HPDE6-E6E7 (cell line): ENCODE data around the gene SLC22A23.
"Not testable (repeated sequence)": the region's sequence is repeated elsewhere in the genome, so short reads cannot be mapped to it uniquely, and the experiment has no call there.

Source experiments
- DNase-seq: peaks from one replicate; pipeline ENCODE4 v3.0.0; 2011; ENCODE audit warnings: missing footprints; ENCODE audit errors: extremely low spot score

The SLC22A23 gene

GRCh38 chr6:3244003-3244831, 212.6 kb downstream of the SLC22A23 start:
- no peak for DNase-seq

- DNase-seq, result no peak
These were observed 214.1 kb downstream of the SLC22A23 start for GRCh38 chr6:3242768-3243167.

GRCh38 chr6:3241745-3242144, 215.1 kb downstream of the SLC22A23 start:
- not testable (repeated sequence) for DNase-seq

GRCh38 chr6:3240595-3240994, 216.3 kb downstream of the SLC22A23 start:
- DNase-seq, result no peak

- DNase-seq, result no peak
These were observed 217.6 kb downstream of the SLC22A23 start for GRCh38 chr6:3239110-3239830.

GRCh38 chr6:3237761-3238662, 218.8 kb downstream of the SLC22A23 start:
- no peak for DNase-seq

GRCh38 chr6:3236005-3236404, 220.8 kb downstream of the SLC22A23 start:
- DNase-seq, result no peak

- no peak for DNase-seq
These were observed 221.4 kb downstream of the SLC22A23 start for GRCh38 chr6:3235486-3235885.

- DNase-seq, result no peak
These were observed 222.9 kb downstream of the SLC22A23 start for GRCh38 chr6:3233904-3234303.

- no peak for DNase-seq
These were observed 223.5 kb downstream of the SLC22A23 start for GRCh38 chr6:3233321-3233720.

- no peak for DNase-seq
These were observed 224.6 kb downstream of the SLC22A23 start for GRCh38 chr6:3232017-3232945.

- no peak for DNase-seq
These were observed 225.4 kb downstream of the SLC22A23 start for GRCh38 chr6:3231247-3232016.

- DNase-seq, result no peak
These were observed 226.0 kb downstream of the SLC22A23 start for GRCh38 chr6:3230900-3231246.

- DNase-seq, result no peak
These were observed 226.5 kb downstream of the SLC22A23 start for GRCh38 chr6:3230256-3230882.

- no peak for DNase-seq
These were observed 227.2 kb downstream of the SLC22A23 start for GRCh38 chr6:3229566-3230178.

- no peak for DNase-seq
These were observed 227.9 kb downstream of the SLC22A23 start for GRCh38 chr6:3228771-3229565.

GRCh38 chr6:3228046-3228671, 228.7 kb downstream of the SLC22A23 start:
- DNase-seq, result no peak
